ENCODE measurements around the gene CDK12. TPM values are rescaled to one million over a fixed set of nuclear protein-coding genes. Genes with fewer than 3 reads are reported as not detected.
A peak's percentile ranks its signal among the peaks of the same experiment; 100 is the strongest.

The CDK12 gene
- total and polyA plus RNA-seq, 10 of the 15 experiments (the other 5 are each of a cell fraction or from before 2014, with no cell fraction given), result 3.2 to 55.1 (median 31.9) TPM

- TF ChIP-seq ZNF592 (IDR thresholded peaks at IDR 0.05) (no peak), E4F1 (IDR thresholded peaks at IDR 0.05; ENCODE audit: borderline replicate concordance, partially characterized antibody) (peak; percentile 60), ZNF24 (IDR thresholded peaks at IDR 0.05) (0 out of 2 replicates have a peak, but pooled peaks have one; percentile 42), IRF3 (IDR thresholded peaks at IDR 0.05) (no peak; the same call in 1 of the 2 replicates), REST (IDR thresholded peaks at IDR 0.05; ENCODE audit: low read depth, low read length) (no peak), ZNF384 (IDR thresholded peaks at IDR 0.05; ENCODE audit: borderline replicate concordance, low read depth, low read length) (peak; percentile 100), WRNIP1 (IDR thresholded peaks at IDR 0.05; ENCODE audit: borderline replicate concordance, low read depth, low read length) (no peak), ZBTB4 (CRISPR knock-in tag; IDR thresholded peaks at IDR 0.05) (no peak), RELA (IDR thresholded peaks at IDR 0.05; ENCODE audit: borderline replicate concordance, partially characterized antibody) (peak; percentile 80)
These were observed at the start of gene CDK12 (continued) for GRCh38 chr17:39461113-39461925.

Data from GM12878 (cell line).